Activated naive CD4-positive, alpha-beta T cell treated with anti-CD3 and anti-CD28 coated beads, Interleukin-2, amount 10 ng/mL, durations not matched to agents 7 days and 5 days (primary cell): ENCODE data around the gene VAMP8.
A peak's percentile ranks its signal among the peaks of the same experiment; 100 is the strongest.
"Not testable (repeated sequence)": the region's sequence is repeated elsewhere in the genome, so short reads cannot be mapped to it uniquely, and the experiment has no call there.

Experiments used
- CTCF ChIA-PET: fragments of 350-600 bp; sonication (Branson Sonifier 250); formaldehyde crosslinking; loops from one replicate; lab custom pipeline; 2021; ENCODE audit warnings: antibody characterized with exemption; lab: Charles Lee
- DNase-seq: peaks from one replicate; pipeline ENCODE4 v3.0.0-alpha.2; 2020
- H3K27ac Mint-ChIP-seq: one replicate; pipeline ENCODE4 v1.8.0; 2021; ENCODE audit warnings: mild to moderate bottlenecking, moderate library complexity, mixed read lengths
- H3K27me3 Mint-ChIP-seq: one replicate; pipeline ENCODE4 v1.8.0; 2021; ENCODE audit warnings: mild to moderate bottlenecking, mixed read lengths
- H3K36me3 Mint-ChIP-seq: one replicate; pipeline ENCODE4 v1.8.0; 2021; ENCODE audit warnings: mixed read lengths
- H3K4me1 Mint-ChIP-seq: one replicate; pipeline ENCODE4 v1.8.0; 2021; ENCODE audit warnings: mixed read lengths
- H3K4me3 Mint-ChIP-seq: one replicate; pipeline ENCODE4 v1.8.0; 2021; ENCODE audit warnings: mild to moderate bottlenecking, moderate library complexity, mixed read lengths
- H3K9me3 Mint-ChIP-seq: one replicate; pipeline ENCODE4 v1.8.0; 2021; ENCODE audit warnings: mixed read lengths

Gene VAMP8

DNA sequence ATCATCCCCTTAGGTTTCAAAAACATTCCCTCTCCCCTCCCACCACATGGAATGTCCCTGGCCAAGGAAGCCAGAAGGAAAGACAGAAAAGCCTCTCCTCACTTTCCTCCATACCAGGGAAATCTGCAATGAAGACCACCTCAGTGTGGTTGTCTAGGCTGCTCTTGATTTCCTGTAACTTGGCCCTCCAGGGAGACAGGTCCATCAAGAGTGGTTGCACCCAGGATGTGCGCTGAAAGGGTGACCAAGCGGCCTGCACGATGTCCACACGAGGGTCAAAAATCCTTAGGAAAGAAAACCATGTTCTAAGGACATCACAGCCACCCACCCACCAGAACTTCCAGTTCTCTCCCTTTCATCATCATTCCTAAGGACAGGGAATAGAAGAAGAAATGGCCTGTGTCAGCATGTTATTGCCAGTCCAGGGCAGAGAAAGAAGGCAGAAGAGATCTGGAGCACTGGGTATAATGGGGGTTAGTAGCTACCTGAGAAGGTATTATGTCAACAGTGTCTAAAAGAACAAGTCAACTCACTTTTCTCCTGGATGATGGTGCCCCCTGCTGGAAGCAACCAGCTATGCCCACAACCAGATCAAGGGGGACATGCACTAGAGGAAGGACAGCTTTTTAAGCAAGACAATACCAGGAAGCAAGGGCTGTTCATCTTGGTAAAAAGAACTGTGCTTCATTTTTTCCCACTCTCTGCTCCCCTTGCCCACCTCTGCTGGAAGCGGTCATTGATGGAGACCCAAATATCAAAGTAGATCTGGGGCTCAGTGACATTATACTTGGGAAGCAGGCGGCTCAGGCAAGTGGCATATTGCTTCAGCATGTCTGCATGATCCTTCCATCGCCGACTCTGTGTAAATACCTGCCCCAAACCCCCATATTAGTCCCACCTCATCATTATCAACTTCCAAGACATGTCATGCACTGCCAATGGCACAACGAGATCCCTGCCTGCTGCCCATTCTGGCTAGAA lies 25.4 kb upstream of the VAMP8 start:
- peaks cover 42% of the 10 kb centered on the region for H3K36me3 Mint-ChIP-seq
- H3K27ac Mint-ChIP-seq: peak overlapping the region; percentile 70
- H3K4me3 Mint-ChIP-seq: no peak overlapping the region
- CTCF ChIA-PET: interaction anchor here (0.5 to 10.1 kb wide), 27 partner anchors 8 to 267 kb away, joined by 3 to 197 read pairs (median 4); partner anchors contain the start of genes ELMOD3, GGCX, MAT2A and RETSAT
- peak; percentile 94 for DNase-seq
- H3K9me3 Mint-ChIP-seq: no peaks in the 10 kb centered on the region
- H3K27me3 Mint-ChIP-seq: no peaks in the 10 kb centered on the region
- peaks cover 6% of the 10 kb centered on the region for H3K4me1 Mint-ChIP-seq

DNA sequence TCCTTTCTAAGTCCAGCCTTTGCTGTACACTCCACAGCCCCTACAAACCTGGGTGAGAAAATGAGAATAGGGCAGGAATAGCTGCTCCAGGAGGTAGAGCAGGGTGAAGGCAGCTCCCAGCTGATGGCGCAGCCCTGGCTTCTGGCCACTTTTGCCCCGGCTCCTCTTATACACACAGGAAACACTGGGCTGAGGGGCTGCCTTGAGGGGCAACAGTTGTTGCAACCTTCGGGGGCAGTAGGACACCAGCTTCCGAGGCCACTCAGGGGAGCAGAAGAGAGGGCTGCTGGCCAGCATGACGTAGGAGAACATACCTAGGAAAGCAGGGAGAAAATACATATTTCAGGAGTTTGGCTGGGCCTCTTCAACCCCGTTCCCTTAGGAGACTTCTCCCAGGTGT lies 24.2 kb upstream of the VAMP8 start:
- Mint-ChIP-seq H3K9me3 (no peaks in the 10 kb centered on the region), H3K4me1 (peaks cover 6% of the 10 kb centered on the region), H3K27ac (no peak overlapping the region), H3K36me3 (peaks cover 36% of the 10 kb centered on the region), H3K4me3 (no peak overlapping the region), H3K27me3 (no peaks in the 10 kb centered on the region)
- CTCF ChIA-PET: interaction anchor here (1.9 to 10.1 kb wide), 5 partner anchors 13 to 162 kb away, joined by 4 to 197 read pairs (median 34); partner anchors contain the start of genes MAT2A and SH2D6
- DNase-seq: no peak

DNA sequence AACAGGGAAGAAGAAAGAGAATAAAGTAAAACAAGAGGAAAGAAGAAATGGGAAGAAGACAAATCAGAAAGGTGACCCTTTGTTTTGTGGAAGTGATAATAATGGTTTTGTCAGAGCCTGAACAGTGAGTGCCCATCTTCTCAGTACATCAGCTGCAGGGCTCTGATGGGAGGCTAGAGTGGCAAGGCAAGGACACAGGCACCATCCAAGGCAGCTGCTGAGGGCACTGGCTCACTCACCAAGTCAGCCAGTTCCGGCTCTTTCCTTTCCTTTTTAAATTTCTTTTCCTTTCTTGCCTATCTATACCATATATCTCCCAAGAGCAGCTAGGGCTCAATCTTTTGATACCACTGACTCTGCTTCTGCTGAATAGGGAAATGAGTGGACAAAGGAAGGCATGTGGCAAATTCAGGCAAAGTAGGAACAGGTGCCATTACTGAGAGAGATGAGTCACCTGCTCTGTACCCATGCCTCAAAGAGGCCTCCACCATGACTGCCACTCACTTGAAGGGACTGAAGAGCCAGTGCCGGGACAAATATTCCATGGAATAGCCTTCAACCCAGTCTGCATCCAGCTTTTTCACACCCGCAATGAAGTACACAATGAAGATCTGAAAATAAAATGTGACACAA lies 22.3 kb upstream of the VAMP8 start:
- CTCF ChIA-PET: interaction anchor here (0.6 to 10.1 kb wide), 4 partner anchors 24 to 255 kb away, joined by 3 to 197 read pairs (median 62); partner anchors contain the start of gene SH2D6
- H3K4me1 Mint-ChIP-seq: peaks cover 19% of the 10 kb centered on the region
- no peak overlapping the region for H3K4me3 Mint-ChIP-seq
- DNase-seq: no peak
- H3K27me3 Mint-ChIP-seq: no peaks in the 10 kb centered on the region
- no peak overlapping the region for H3K27ac Mint-ChIP-seq
- no peaks in the 10 kb centered on the region for H3K9me3 Mint-ChIP-seq
- H3K36me3 Mint-ChIP-seq: peaks cover 34% of the 10 kb centered on the region

DNA sequence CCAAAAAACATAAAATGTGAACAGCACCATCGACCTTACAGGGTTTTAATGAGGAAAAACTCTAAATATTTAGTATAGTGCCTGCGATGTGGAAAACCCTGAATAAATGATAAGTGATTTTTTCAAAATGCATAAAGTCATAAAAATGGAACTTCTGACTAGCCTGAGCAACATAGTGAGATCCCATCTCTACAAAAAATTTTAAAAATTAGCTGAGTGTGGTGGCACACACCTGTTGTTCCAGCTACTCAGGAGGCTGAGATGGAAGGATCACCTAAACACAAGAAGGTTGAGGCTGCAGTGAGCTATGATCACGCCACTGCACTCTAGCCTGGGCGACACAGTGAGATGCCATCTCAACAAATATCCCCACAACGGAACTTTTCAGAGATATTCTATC lies 20.3 kb upstream of the VAMP8 start:
- Mint-ChIP-seq H3K27ac (no peak overlapping the region), H3K27me3 (peaks cover 5% of the 10 kb centered on the region), H3K4me3 (no peak overlapping the region), H3K9me3 (no peaks in the 10 kb centered on the region), H3K36me3 (peaks cover 22% of the 10 kb centered on the region), H3K4me1 (peaks cover 32% of the 10 kb centered on the region)
- CTCF ChIA-PET: interaction anchor here (1.1 to 10.1 kb wide), 4 partner anchors 14 to 257 kb away, joined by 3 to 197 read pairs (median 4); partner anchors contain the start of gene SH2D6
- no peak for DNase-seq

DNA sequence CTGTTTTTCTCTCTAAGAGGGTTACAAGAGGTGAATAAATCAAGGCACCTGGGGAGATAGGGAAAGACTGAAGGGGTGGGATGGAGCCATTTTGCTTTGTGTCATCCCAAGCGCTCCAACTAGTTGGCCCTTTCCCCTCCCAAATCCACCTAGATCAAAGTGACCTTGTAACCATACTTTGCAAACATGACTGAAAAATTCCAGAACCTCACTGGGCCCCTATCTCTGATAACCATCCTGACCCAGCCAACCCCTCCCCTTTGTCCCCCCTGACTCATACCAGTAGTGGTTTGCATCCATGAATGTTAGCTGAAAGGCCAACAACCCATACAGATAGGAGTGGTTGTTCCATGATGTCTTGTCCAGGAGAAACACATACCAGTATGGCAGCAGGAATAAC lies 19.2 kb upstream of the VAMP8 start:
- Mint-ChIP-seq H3K9me3 (no peaks in the 10 kb centered on the region), H3K27ac (no peak overlapping the region), H3K4me3 (no peak overlapping the region), H3K27me3 (peaks cover 5% of the 10 kb centered on the region), H3K4me1 (peaks cover 33% of the 10 kb centered on the region), H3K36me3 (peaks cover 17% of the 10 kb centered on the region)
- DNase-seq: no peak
- CTCF ChIA-PET: interaction anchor here (1.1 to 3.9 kb wide), 2 partner anchors 8 to 192 kb away, joined by 3 to 33 read pairs; no protein-coding TSS in a partner anchor

DNA sequence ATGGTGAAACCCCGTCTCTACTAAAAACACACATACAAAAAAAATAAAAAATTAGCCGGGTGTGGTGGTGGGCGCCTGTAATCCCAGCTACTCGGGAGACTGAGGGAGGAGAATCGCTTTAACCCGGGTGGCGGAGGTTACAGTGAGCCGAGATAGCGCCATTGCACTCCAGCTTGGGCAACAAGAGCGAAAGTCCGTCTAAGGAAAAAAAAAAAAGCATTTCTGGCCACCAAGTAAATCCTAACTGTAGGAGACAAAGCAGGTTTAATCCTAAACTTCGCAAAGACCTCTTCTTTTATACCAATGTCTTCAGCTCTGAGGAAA lies 17.0 kb upstream of the VAMP8 start:
- Mint-ChIP-seq H3K4me3 (peak overlapping the region; percentile 98), H3K4me1 (peaks cover 40% of the 10 kb centered on the region)
- not testable (repeated sequence) for H3K27ac Mint-ChIP-seq, DNase-seq, H3K9me3 Mint-ChIP-seq, H3K36me3 Mint-ChIP-seq, H3K27me3 Mint-ChIP-seq
- CTCF ChIA-PET: interaction anchor here (0.6 to 3.9 kb wide), 4 partner anchors 10 to 140 kb away, joined by 3 to 33 read pairs (median 5); no protein-coding TSS in a partner anchor

DNA sequence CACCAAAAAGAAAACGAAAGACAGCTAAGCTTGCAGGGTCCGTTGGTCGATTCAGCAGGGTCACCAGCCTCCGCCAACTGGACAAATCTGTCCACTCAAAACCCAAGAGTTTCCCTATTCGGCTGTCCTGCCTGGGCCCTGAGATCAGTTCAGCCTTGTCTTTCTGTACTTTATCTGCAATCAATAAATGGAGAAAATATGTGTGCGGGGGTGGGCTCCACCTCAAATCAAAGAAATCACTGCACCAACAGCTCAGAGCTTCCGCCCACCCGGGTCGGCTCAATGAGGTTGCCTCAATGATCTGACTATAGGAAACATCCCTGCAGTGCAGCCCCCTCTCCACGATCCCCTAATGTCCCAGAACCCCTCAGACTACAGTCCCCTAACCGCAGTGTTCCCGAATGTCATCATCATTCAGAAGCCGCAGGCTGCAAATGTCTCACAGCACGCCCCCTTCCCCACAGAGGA lies 16.5 kb upstream of the VAMP8 start:
- no peak for DNase-seq
- H3K27me3 Mint-ChIP-seq: peaks cover 9% of the 10 kb centered on the region
- peaks cover 40% of the 10 kb centered on the region for H3K4me1 Mint-ChIP-seq
- peak overlapping the region; percentile 98 for H3K4me3 Mint-ChIP-seq
- H3K27ac Mint-ChIP-seq: peak overlapping the region; percentile 97
- CTCF ChIA-PET: interaction anchor here (0.6 to 3.9 kb wide), 4 partner anchors 11 to 140 kb away, joined by 3 to 33 read pairs (median 5); no protein-coding TSS in a partner anchor
- H3K36me3 Mint-ChIP-seq: peaks cover 6% of the 10 kb centered on the region
- no peaks in the 10 kb centered on the region for H3K9me3 Mint-ChIP-seq

DNA sequence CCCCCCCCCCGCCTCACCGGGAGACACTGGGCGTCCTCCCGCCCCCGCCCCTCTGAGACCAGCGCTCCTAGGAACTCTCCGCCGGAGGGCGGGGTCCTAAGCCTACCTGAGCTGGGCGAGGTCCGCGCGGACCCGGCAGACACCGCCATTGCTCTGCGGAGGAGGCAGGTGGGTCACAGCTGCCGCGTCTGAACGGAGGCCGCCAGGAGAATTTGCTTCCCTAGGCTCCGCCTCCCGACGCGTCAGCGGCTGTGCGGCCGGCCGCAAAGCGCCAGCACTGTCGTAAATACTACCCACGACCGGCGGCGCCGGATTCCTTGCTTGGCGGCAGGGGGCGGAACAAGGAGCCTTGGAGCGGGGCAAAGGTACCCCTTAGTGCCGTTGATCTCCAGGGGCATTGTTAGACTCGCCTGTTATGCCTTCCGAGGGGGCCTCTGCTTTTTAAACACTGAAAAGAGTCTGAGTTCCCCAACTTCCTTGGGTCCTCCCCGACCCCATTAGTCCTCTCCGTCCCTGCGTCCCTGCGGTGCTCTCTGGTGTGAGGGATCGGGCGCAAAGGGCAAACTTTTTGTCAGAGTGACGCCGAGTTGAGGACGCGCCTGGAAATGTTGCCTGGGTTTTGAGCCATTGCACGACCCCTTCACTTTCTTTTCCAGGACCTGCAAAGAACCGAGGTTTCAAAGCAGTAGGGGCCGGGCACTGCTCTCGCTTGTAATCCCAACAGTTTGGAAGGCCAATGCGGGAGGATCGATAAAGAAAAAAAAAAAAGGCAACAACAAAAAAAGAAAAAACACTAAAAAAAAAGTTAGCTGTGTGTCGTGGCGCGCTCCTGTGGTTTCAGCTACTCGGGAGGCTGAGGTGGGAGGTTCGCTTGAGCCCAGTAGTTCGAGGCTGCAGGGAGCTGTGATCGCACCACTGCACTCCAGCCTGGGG lies 15.8 kb upstream of the VAMP8 start, which contains the start of gene GGCX:
TSS of gene GGCX (minus strand) at position 214 of the 933 bp plus-strand sequence. CDS start at position 149, 65 bp downstream.
- Mint-ChIP-seq H3K9me3 (no peaks in the 10 kb centered on the region), H3K4me3 (peak within 1 kb of the TSS; percentile 98), H3K4me1 (peaks cover 40% of the 10 kb centered on the region), H3K36me3 (peaks cover 4% of the 10 kb centered on the region), H3K27me3 (peaks cover 9% of the 10 kb centered on the region), H3K27ac (peak within 1 kb of the TSS; percentile 97)
- CTCF ChIA-PET: interaction anchor here (0.7 to 3.9 kb wide), 4 partner anchors 11 to 141 kb away, joined by 3 to 33 read pairs (median 5); partner anchors contain the start of gene VAMP8
- peak; percentile 97 for DNase-seq

DNA sequence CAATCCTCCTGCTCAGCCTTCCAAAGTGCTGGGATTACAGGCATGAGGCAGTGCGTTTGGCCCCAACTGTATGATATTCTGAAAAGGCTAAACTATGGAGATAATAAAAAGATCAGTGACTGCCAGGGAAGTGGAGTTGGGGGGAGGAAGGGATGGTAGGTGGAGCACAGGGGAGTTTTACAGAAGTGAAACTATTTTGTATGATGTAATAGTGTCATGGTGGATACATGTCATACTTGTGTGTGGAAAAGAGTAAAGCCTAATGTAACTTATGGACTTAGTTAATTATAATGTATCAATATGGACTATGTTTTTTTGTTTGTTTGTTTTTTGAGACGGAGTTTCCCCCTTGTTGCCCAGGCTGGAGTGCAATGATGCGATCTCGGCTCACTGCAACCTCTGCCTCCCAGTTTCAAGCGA lies 13.2 kb upstream of the VAMP8 start:
- no peaks in the 10 kb centered on the region for H3K9me3 Mint-ChIP-seq
- peaks cover 1% of the 10 kb centered on the region for H3K36me3 Mint-ChIP-seq
- H3K4me1 Mint-ChIP-seq: peaks cover 36% of the 10 kb centered on the region
- no peak overlapping the region for H3K4me3 Mint-ChIP-seq
- no peak overlapping the region for H3K27ac Mint-ChIP-seq
- CTCF ChIA-PET: no interaction called here
- DNase-seq: no peak
- H3K27me3 Mint-ChIP-seq: peaks cover 17% of the 10 kb centered on the region

DNA sequence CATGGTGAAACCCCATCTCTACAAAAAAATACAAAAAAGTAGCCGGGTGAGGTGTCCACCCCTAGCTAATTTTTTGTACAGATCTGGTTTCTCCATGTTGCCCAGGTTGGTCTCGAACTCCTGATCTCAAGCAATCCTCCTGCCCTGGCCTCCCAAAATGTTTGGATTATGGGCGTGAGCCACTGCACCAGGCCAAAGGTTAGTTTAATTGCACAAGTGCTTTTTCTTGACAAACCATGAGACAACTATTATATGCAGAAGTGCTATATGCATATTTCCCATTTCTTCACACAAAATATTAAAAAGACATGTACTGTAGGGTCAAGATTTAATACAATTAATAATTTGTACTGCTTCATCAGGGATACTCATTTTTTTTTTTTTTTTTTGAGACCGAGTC lies 11.1 kb upstream of the VAMP8 start:
- CTCF ChIA-PET: no interaction called here

DNA sequence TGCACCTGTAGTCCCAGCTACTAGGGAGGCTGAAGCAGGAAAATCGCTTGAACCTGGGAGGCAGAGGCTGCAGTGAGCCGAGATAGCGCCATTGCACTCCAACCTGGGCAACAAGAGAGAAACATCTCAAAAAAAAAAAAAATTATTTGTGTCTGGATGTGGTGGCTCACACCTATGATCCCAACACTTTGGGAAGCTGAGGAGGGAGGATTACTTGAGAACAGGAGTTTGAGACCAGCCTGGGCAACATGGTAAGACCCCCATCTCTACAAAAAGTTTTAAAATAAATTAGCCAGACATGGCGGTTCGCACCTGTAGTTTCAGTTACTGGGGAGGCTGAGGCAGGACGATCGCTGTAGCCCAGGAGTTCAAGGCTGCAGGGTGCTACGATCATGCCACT lies 1.6 kb upstream of the VAMP8 start:
- H3K4me3 Mint-ChIP-seq: no peak overlapping the region
- peaks cover 46% of the 10 kb centered on the region for H3K27me3 Mint-ChIP-seq
- no peak for DNase-seq
- no peaks in the 10 kb centered on the region for H3K9me3 Mint-ChIP-seq
- peaks cover 12% of the 10 kb centered on the region for H3K36me3 Mint-ChIP-seq
- peaks cover 33% of the 10 kb centered on the region for H3K4me1 Mint-ChIP-seq
- no peak overlapping the region for H3K27ac Mint-ChIP-seq
- CTCF ChIA-PET: interaction anchor here (1.3 kb wide), 1 partner anchor 20 kb away, joined by 4 read pairs; the partner anchor contains the start of gene RNF181

More for the DNA sequence above, 11.1 kb upstream of the VAMP8 start:
- Mint-ChIP-seq H3K4me1 (peaks cover 17% of the 10 kb centered on the region), H3K36me3 (peaks cover 1% of the 10 kb centered on the region), H3K4me3 (no peak overlapping the region), H3K27ac (no peak overlapping the region), H3K9me3 (no peaks in the 10 kb centered on the region), H3K27me3 (peaks cover 38% of the 10 kb centered on the region)
- DNase-seq: no peak

DNA sequence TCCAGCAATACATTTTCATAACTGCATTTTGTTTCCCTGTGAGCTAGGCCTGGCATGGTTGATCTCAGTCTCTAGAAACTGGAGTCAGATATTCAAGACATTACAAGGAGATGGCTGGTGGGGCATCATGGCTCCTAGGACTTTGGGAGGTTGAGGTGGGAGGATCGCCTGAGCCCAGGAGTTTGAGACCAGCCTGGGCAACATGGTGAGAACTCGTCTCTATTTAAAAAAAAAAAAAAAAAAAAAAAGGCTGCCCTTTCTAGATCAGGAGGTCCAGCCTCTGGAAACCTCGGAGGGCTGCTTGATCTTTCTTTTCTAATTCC lies 362 bp upstream of the VAMP8 start:
- Mint-ChIP-seq H3K36me3 (peaks cover 19% of the 10 kb centered on the region), H3K4me3 (peak overlapping the region; percentile 95), H3K27me3 (peaks cover 33% of the 10 kb centered on the region), H3K27ac (peak overlapping the region; percentile 86), H3K9me3 (no peaks in the 10 kb centered on the region), H3K4me1 (peaks cover 40% of the 10 kb centered on the region)
- DNase-seq: no peak
- CTCF ChIA-PET: interaction anchor here (0.6 to 1.6 kb wide), 3 partner anchors 15 to 156 kb away, joined by 3 to 7 read pairs (median 3); no protein-coding TSS in a partner anchor
